PFSK-1 (cell line): Measurements from ENCODE around the gene PGAM1.

Source experiments
- SIN3A ChIP-seq: IDR thresholded peaks from 2 replicates; pipeline ENCODE4 v1.6.1; 2012; ENCODE audit warnings: mild to moderate bottlenecking, low read length, moderate library complexity, borderline replicate concordance; ENCODE audit not compliant: insufficient read depth
- TAF1 ChIP-seq: IDR thresholded peaks from 2 replicates; pipeline ENCODE4 v1.6.1; 2012; ENCODE audit warnings: low read length, control low read depth, borderline replicate concordance; ENCODE audit not compliant: insufficient read depth

DNA sequence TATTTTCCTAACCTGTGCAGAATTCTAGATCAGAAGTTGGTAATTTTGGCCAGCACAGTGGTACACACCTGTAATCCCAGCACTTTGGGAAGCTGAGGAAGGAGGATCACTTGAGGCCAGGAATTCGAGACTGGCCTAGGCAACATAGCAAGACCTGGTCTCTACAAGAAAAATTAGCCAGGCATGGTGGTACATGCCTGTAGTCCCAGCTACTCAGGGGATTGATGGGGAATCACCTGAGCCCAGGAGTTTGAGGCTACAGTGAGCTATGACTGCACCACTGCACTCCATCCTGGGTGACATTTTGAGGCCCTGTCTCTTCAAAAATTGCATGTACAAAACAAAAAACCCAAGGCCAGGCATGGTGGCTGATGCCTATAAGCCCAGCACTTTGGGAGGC lies 8.6 kb downstream of the PGAM1 start:
- TF ChIP-seq SIN3A (no peak), TAF1 (no peak)
